Progenitor cell of endocrine pancreas (in vitro differentiated cells): ENCODE measurements around the gene TRIM41. TPM values are rescaled to one million over a fixed set of nuclear protein-coding genes. Genes with fewer than 3 reads are reported as not detected.

Source experiments
- DNase-seq: peaks from one replicate; pipeline ENCODE4 v3.0.0; 2021; ENCODE audit warnings: low spot score; ENCODE audit not compliant: unreplicated experiment
- H3K27ac Mint-ChIP-seq: 2 replicates; pipeline ENCODE4 v1.8.0; 2021; ENCODE audit warnings: mild to moderate bottlenecking, moderate library complexity, mixed read lengths
- H3K27me3 Mint-ChIP-seq: 2 replicates; pipeline ENCODE4 v1.8.0; 2021; ENCODE audit warnings: mixed read lengths
- H3K36me3 Mint-ChIP-seq: 2 replicates; pipeline ENCODE4 v1.8.0; 2022; ENCODE audit warnings: mixed read lengths; ENCODE audit not compliant: insufficient read depth
- H3K4me1 Mint-ChIP-seq: 2 replicates; pipeline ENCODE4 v1.8.0; 2021; ENCODE audit warnings: low read depth, mixed read lengths
- H3K4me3 Mint-ChIP-seq: 2 replicates; pipeline ENCODE4 v1.8.0; 2021; ENCODE audit warnings: low read depth, mild to moderate bottlenecking, moderate library complexity, mixed read lengths
- H3K9me3 Mint-ChIP-seq: 2 replicates; pipeline ENCODE4 v1.8.0; 2021; ENCODE audit warnings: low read depth, mixed read lengths
- CTCF ChIP-seq: fragments of 200-600 bp; sonication (generic); IDR thresholded peaks from one replicate; pipeline ENCODE4 v1.5.0; 2021; ENCODE audit warnings: antibody characterized with exemption, mild to moderate bottlenecking; ENCODE audit not compliant: unreplicated experiment
- total RNA-seq: library from RNA; stranded (reverse); gene quantifications from 2 replicates; pipeline ENCODE4 v1.2.1, GENCODE V29; 2021

TRIM41 gene
- total RNA-seq, 1 donor from 2014 or later: 37.6 TPM

GRCh38 chr5:181221105-181221791, 1.8 kb upstream of the TRIM41 start:
- Mint-ChIP-seq H3K36me3 (peaks cover 7% of the 10 kb centered on the region), H3K4me1 (peaks cover 18% of the 10 kb centered on the region), H3K9me3 (no peaks in the 10 kb centered on the region), H3K27me3 (peaks cover 30% of the 10 kb centered on the region), H3K27ac (peak overlapping the region; percentile 100), H3K4me3 (peak overlapping the region; percentile 98)
- no peak for TF ChIP-seq CTCF
- DNase-seq: no peak

GRCh38 chr5:181221792-181222629, 1.1 kb upstream of the TRIM41 start:
- Mint-ChIP-seq H3K36me3 (peaks cover 7% of the 10 kb centered on the region), H3K27ac (peak overlapping the region; percentile 100), H3K4me3 (peak overlapping the region; percentile 98), H3K27me3 (peaks cover 25% of the 10 kb centered on the region), H3K9me3 (no peaks in the 10 kb centered on the region), H3K4me1 (peaks cover 17% of the 10 kb centered on the region)
- no peak for TF ChIP-seq CTCF
- DNase-seq: peak; percentile 94

- H3K27ac Mint-ChIP-seq: peak overlapping the region; percentile 100
- H3K4me3 Mint-ChIP-seq: peak overlapping the region; percentile 98
- H3K4me1 Mint-ChIP-seq: peaks cover 16% of the 10 kb centered on the region
- peaks cover 19% of the 10 kb centered on the region for H3K27me3 Mint-ChIP-seq
- H3K36me3 Mint-ChIP-seq: peaks cover 7% of the 10 kb centered on the region
- no peaks in the 10 kb centered on the region for H3K9me3 Mint-ChIP-seq
- no peak for DNase-seq
- peak; percentile 27 for TF ChIP-seq CTCF
These were observed 437 bp upstream of the TRIM41 start for GRCh38 chr5:181222630-181223057.

GRCh38 chr5:181223729-181224389, 778 bp downstream of the TRIM41 start:
- Mint-ChIP-seq H3K36me3 (peaks cover 6% of the 10 kb centered on the region), H3K4me1 (peaks cover 13% of the 10 kb centered on the region), H3K27ac (peak overlapping the region; percentile 100), H3K9me3 (no peaks in the 10 kb centered on the region), H3K4me3 (peak overlapping the region; percentile 98), H3K27me3 (peaks cover 10% of the 10 kb centered on the region)
- TF ChIP-seq CTCF: no peak
- peak; percentile 55 for DNase-seq
